Peyer's patch (tissue), 4 donors: Measurements from ENCODE around the gene PLIN1.

Source experiments
- POLR2A ChIP-seq, 2 donors: fragments of 450-650 bp; IDR thresholded peaks; one replicate each; pipeline ENCODE4 v1.5.1; 2017; ENCODE audit warnings: antibody characterized with exemption in 2 of 2, mild to moderate bottlenecking in 2 of 2, moderate library complexity in 2 of 2
- TF ChIP-seq, protein P1 (sequence below), 6 experiments: fragments of 450-650 bp in 4 of 6; fragments of 200-600 bp in 2 of 6; sonication (generic) in 1 of 6; IDR thresholded peaks; one replicate each; pipeline ENCODE4 v1.5.1; 2017 to 2019; ENCODE audit warnings: antibody characterized with exemption in 6 of 6, mild to moderate bottlenecking in 3 of 6, moderate library complexity in 1 of 6

DNA sequence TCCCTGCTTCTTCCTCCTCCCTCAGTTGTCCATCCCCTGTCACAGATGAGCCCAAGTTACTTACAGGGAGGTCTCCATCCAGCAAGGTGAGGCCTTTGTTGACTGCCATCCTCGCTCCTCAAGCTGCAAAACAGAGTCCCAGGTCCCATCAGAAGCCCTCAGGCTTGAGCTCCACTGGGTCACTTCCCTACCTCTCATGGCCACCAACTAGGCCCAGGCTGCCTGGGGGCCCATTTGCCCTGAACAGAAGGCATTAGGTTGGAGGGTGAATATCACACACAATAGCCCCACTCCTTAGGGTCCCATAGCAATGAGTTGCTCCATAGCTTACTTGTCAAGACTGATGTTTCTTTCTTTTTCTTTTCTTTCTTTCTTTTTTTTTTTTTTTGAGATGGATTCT lies 1.8 kb downstream of the PLIN1 start:
- TF ChIP-seq, protein P1, sequence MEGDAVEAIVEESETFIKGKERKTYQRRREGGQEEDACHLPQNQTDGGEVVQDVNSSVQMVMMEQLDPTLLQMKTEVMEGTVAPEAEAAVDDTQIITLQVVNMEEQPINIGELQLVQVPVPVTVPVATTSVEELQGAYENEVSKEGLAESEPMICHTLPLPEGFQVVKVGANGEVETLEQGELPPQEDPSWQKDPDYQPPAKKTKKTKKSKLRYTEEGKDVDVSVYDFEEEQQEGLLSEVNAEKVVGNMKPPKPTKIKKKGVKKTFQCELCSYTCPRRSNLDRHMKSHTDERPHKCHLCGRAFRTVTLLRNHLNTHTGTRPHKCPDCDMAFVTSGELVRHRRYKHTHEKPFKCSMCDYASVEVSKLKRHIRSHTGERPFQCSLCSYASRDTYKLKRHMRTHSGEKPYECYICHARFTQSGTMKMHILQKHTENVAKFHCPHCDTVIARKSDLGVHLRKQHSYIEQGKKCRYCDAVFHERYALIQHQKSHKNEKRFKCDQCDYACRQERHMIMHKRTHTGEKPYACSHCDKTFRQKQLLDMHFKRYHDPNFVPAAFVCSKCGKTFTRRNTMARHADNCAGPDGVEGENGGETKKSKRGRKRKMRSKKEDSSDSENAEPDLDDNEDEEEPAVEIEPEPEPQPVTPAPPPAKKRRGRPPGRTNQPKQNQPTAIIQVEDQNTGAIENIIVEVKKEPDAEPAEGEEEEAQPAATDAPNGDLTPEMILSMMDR (IDR thresholded peaks at IDR 0.05): no peak
- TF ChIP-seq POLR2A (IDR thresholded peaks at IDR 0.05): no peak
